Measurements from ENCODE around the gene LANCL3.

- TF ChIP-seq, protein P1, sequence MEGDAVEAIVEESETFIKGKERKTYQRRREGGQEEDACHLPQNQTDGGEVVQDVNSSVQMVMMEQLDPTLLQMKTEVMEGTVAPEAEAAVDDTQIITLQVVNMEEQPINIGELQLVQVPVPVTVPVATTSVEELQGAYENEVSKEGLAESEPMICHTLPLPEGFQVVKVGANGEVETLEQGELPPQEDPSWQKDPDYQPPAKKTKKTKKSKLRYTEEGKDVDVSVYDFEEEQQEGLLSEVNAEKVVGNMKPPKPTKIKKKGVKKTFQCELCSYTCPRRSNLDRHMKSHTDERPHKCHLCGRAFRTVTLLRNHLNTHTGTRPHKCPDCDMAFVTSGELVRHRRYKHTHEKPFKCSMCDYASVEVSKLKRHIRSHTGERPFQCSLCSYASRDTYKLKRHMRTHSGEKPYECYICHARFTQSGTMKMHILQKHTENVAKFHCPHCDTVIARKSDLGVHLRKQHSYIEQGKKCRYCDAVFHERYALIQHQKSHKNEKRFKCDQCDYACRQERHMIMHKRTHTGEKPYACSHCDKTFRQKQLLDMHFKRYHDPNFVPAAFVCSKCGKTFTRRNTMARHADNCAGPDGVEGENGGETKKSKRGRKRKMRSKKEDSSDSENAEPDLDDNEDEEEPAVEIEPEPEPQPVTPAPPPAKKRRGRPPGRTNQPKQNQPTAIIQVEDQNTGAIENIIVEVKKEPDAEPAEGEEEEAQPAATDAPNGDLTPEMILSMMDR (IDR thresholded peaks at IDR 0.05 in 4 of 5, conservative IDR thresholded peaks at IDR 0.05 in 1 of 5) = no peak
- no peak for TF ChIP-seq POLR2A (IDR thresholded peaks at IDR 0.05)
These were observed 90.7 kb downstream of the LANCL3 start for GRCh38 chrX:37662181-37662580.
